ENCODE data around the gene LMOD1.
A peak's percentile ranks its signal among the peaks of the same experiment; 100 is the strongest.

LMOD1 gene

GRCh38 chr1:201892211-201892610 is 54.1 kb downstream of the LMOD1 start:
- DNase-seq (ENCODE audit: low spot score): no peak

- no peak for DNase-seq (ENCODE audit: low spot score)
These were observed 54.8 kb downstream of the LMOD1 start for GRCh38 chr1:201891451-201892045.

- no peak for DNase-seq (ENCODE audit: low spot score)
These were observed 55.4 kb downstream of the LMOD1 start for GRCh38 chr1:201890806-201891450.

- no peak for DNase-seq (ENCODE audit: low spot score)
These were observed 56.1 kb downstream of the LMOD1 start for GRCh38 chr1:201890223-201890622.

- DNase-seq (ENCODE audit: low spot score): peak; percentile 59
These were observed 57.0 kb downstream of the LMOD1 start for GRCh38 chr1:201889090-201889968.

GRCh38 chr1:201888282-201889089 is 57.9 kb downstream of the LMOD1 start, which contains the start of gene SHISA4:
Gene SHISA4, plus strand, starts transcription at chr1:201888898. Its CDS starts 97 bp downstream, at chr1:201888995.
- DNase-seq (ENCODE audit: low spot score): peak; percentile 73

- peak; percentile 34 for DNase-seq (ENCODE audit: low spot score)
These were observed 59.1 kb downstream of the LMOD1 start for GRCh38 chr1:201887116-201887866.

- peak; percentile 35 for DNase-seq (ENCODE audit: low spot score)
These were observed 60.1 kb downstream of the LMOD1 start for GRCh38 chr1:201886103-201886885.

GRCh38 chr1:201885531-201886075 is 60.7 kb downstream of the LMOD1 start:
- no peak for DNase-seq (ENCODE audit: low spot score)

- no peak for DNase-seq (ENCODE audit: low spot score)
These were observed 61.9 kb downstream of the LMOD1 start for GRCh38 chr1:201884425-201884824.

GRCh38 chr1:201883786-201884185 is 62.6 kb downstream of the LMOD1 start:
- no peak for DNase-seq (ENCODE audit: low spot score)

GRCh38 chr1:201883266-201883665 is 63.1 kb downstream of the LMOD1 start:
- DNase-seq (ENCODE audit: low spot score): no peak

- DNase-seq (ENCODE audit: low spot score): no peak
These were observed 63.6 kb downstream of the LMOD1 start for GRCh38 chr1:201882665-201883132.

GRCh38 chr1:201881617-201882016 is 64.7 kb downstream of the LMOD1 start:
- no peak for DNase-seq (ENCODE audit: low spot score)

- no peak for DNase-seq (ENCODE audit: low spot score)
These were observed 65.3 kb downstream of the LMOD1 start for GRCh38 chr1:201880928-201881571.

- no peak for DNase-seq (ENCODE audit: low spot score)
These were observed 68.4 kb downstream of the LMOD1 start for GRCh38 chr1:201877877-201878401.

- DNase-seq (ENCODE audit: low spot score): no peak
These were observed 70.1 kb downstream of the LMOD1 start for GRCh38 chr1:201876148-201876818.

- DNase-seq (ENCODE audit: low spot score): no peak
These were observed 71.7 kb downstream of the LMOD1 start for GRCh38 chr1:201874672-201875071.

- no peak for DNase-seq (ENCODE audit: low spot score)
These were observed 76.0 kb downstream of the LMOD1 start for GRCh38 chr1:201870397-201870796.

All from ecto neural progenitor cell (in vitro differentiated cells).